SK-N-SH treated with all-trans-retinoic acid at 6 μM for 48 hours (cell line): ENCODE measurements around the gene GPC6.

Experiments
- ATAC-seq: fragments of 200-7000 bp; cut with Tn5 transposase; 3 replicates; pipeline ENCODE4 v1.9.1; 2020; ENCODE audit warnings: mild to moderate bottlenecking, moderate library complexity
- ARNTL ChIP-seq: fragments of 450-650 bp; formaldehyde crosslinking; IDR thresholded peaks from 2 replicates; pipeline ENCODE4 v1.5.0; 2020; ENCODE audit warnings: low read depth, mild to moderate bottlenecking, moderate library complexity, borderline replicate concordance
- BACH2 ChIP-seq: fragments of 250-450 bp; sonication (Bioruptor Pico); IDR thresholded peaks from 2 replicates; pipeline ENCODE4 v1.9.0; 2021; ENCODE audit warnings: mild to moderate bottlenecking, borderline replicate concordance
- CSDC2 ChIP-seq: fragments of 250-450 bp; sonication (Bioruptor Pico); IDR thresholded peaks from 2 replicates; pipeline ENCODE4 v1.5.0; 2020; ENCODE audit warnings: mild to moderate bottlenecking, moderate library complexity
- ESRRG ChIP-seq: fragments of 250-450 bp; sonication (Bioruptor Pico); IDR thresholded peaks from 2 replicates; pipeline ENCODE4 v1.6.1; 2021; ENCODE audit warnings: mild to moderate bottlenecking
- GLIS3 ChIP-seq: fragments of 250-450 bp; sonication (Bioruptor Pico); IDR thresholded peaks from 2 replicates; pipeline ENCODE4 v1.5.0; 2020; ENCODE audit warnings: mild to moderate bottlenecking, moderate library complexity
- ISL1 ChIP-seq: fragments of 250-450 bp; sonication (Bioruptor Pico); IDR thresholded peaks from 2 replicates; pipeline ENCODE4 v2.1.2; 2022; ENCODE audit warnings: mild to moderate bottlenecking, moderate library complexity
- OSR1 ChIP-seq: fragments of 250-450 bp; sonication (Bioruptor Pico); IDR thresholded peaks from 2 replicates; pipeline ENCODE4 v1.8.0; 2022; ENCODE audit warnings: moderate library complexity, mild to moderate bottlenecking, inconsistent platforms
- PPARA ChIP-seq: fragments of 250-450 bp; sonication (Bioruptor Pico); IDR thresholded peaks from 2 replicates; pipeline ENCODE4 v1.5.0; 2020; ENCODE audit warnings: mild to moderate bottlenecking, borderline replicate concordance
- RARB ChIP-seq: fragments of 250-450 bp; sonication (Bioruptor Pico); IDR thresholded peaks from 2 replicates; pipeline ENCODE4 v1.8.0; 2021; ENCODE audit warnings: mild to moderate bottlenecking, moderate library complexity
- SNAI2 ChIP-seq: fragments of 250-450 bp; sonication (Bioruptor Pico); IDR thresholded peaks from 2 replicates; pipeline ENCODE4 v1.5.0; 2020; ENCODE audit warnings: mild to moderate bottlenecking, moderate library complexity
- TCF4 ChIP-seq: fragments of 250-450 bp; sonication (Bioruptor Pico); IDR thresholded peaks from 2 replicates; pipeline ENCODE4 v1.8.0; 2021; ENCODE audit warnings: mild to moderate bottlenecking, moderate library complexity, borderline replicate concordance
- ZFP3 ChIP-seq: fragments of 250-450 bp; sonication (Bioruptor Pico); IDR thresholded peaks from 2 replicates; pipeline ENCODE4 v1.5.0; 2020; ENCODE audit warnings: mild to moderate bottlenecking, moderate library complexity
- ZFP30 ChIP-seq: fragments of 450-650 bp; formaldehyde crosslinking; IDR thresholded peaks from 2 replicates; pipeline ENCODE4 v1.5.0; 2022; ENCODE audit warnings: mild to moderate bottlenecking, moderate library complexity
- ZNF565 ChIP-seq: fragments of 450-650 bp; formaldehyde crosslinking; conservative IDR thresholded peaks from 2 replicates; pipeline ENCODE4 v1.5.0; 2020; ENCODE audit warnings: low read depth, mild to moderate bottlenecking, moderate library complexity
- ZNF70 ChIP-seq: fragments of 450-650 bp; formaldehyde crosslinking; IDR thresholded peaks from 2 replicates; pipeline ENCODE4 v1.5.0; 2020; ENCODE audit warnings: mild to moderate bottlenecking, moderate library complexity
- TF ChIP-seq, protein P1 (sequence below): fragments of 250-450 bp; sonication (Bioruptor Pico); IDR thresholded peaks from 2 replicates; pipeline ENCODE4 v1.8.0; 2020; ENCODE audit warnings: mild to moderate bottlenecking, moderate library complexity, borderline replicate concordance
- TF ChIP-seq, protein P2 (sequence below): fragments of 250-450 bp; sonication (Bioruptor Pico); IDR thresholded peaks from 2 replicates; pipeline ENCODE4 v1.5.1; 2020; ENCODE audit warnings: low read depth, mild to moderate bottlenecking, moderate library complexity
- TF ChIP-seq, protein P3 (sequence below): fragments of 250-450 bp; sonication (Bioruptor Pico); IDR thresholded peaks from 2 replicates; pipeline ENCODE4 v1.5.0; 2020; ENCODE audit warnings: mild to moderate bottlenecking, moderate library complexity
- TF ChIP-seq, protein P4 (sequence below): fragments of 250-450 bp; sonication (Bioruptor Pico); IDR thresholded peaks from 2 replicates; pipeline ENCODE4 v1.8.0; 2021; ENCODE audit warnings: low read depth, mild to moderate bottlenecking, moderate library complexity, borderline replicate concordance

The GPC6 gene

DNA sequence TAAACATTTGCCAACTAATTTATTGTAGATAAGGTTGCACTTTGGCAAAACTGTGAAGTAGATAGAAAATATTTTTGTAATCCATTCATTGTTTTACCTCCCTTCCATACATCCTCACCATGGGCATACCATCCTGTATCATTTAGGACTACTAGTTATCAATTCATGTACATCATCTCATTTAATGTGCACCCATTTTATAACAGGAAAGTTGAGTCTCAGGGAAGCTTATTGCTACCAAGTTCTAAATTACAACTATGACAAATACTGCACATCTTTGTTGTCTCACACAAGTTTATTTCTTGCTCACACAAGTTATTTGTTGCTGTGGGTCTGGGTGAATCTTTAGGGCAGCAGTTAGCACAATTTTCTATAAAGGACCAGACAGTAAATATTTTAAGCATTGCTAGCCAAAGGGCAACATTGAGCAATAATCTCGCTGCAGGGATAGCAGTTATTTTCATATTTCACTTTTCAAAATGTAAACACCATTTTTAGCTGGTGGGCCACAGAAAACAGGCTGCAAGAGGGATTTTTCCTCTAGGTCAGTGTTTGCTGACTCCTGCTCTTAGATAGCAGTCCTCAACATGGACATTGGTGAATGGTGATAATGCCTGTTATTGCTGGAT, 276.5 kb downstream of the GPC6 start:
- TF ChIP-seq, protein P1, sequence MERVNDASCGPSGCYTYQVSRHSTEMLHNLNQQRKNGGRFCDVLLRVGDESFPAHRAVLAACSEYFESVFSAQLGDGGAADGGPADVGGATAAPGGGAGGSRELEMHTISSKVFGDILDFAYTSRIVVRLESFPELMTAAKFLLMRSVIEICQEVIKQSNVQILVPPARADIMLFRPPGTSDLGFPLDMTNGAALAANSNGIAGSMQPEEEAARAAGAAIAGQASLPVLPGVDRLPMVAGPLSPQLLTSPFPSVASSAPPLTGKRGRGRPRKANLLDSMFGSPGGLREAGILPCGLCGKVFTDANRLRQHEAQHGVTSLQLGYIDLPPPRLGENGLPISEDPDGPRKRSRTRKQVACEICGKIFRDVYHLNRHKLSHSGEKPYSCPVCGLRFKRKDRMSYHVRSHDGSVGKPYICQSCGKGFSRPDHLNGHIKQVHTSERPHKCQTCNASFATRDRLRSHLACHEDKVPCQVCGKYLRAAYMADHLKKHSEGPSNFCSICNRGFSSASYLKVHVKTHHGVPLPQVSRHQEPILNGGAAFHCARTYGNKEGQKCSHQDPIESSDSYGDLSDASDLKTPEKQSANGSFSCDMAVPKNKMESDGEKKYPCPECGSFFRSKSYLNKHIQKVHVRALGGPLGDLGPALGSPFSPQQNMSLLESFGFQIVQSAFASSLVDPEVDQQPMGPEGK: no peak
- TF ChIP-seq ZNF565 (CRISPR knock-in tag): no peak
- no peak for TF ChIP-seq GLIS3
- TF ChIP-seq, protein P2, sequence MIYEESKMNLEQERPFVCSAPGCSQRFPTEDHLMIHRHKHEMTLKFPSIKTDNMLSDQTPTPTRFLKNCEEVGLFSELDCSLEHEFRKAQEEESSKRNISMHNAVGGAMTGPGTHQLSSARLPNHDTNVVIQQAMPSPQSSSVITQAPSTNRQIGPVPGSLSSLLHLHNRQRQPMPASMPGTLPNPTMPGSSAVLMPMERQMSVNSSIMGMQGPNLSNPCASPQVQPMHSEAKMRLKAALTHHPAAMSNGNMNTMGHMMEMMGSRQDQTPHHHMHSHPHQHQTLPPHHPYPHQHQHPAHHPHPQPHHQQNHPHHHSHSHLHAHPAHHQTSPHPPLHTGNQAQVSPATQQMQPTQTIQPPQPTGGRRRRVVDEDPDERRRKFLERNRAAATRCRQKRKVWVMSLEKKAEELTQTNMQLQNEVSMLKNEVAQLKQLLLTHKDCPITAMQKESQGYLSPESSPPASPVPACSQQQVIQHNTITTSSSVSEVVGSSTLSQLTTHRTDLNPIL (CRISPR knock-in tag): no peak
- TF ChIP-seq, protein P3, sequence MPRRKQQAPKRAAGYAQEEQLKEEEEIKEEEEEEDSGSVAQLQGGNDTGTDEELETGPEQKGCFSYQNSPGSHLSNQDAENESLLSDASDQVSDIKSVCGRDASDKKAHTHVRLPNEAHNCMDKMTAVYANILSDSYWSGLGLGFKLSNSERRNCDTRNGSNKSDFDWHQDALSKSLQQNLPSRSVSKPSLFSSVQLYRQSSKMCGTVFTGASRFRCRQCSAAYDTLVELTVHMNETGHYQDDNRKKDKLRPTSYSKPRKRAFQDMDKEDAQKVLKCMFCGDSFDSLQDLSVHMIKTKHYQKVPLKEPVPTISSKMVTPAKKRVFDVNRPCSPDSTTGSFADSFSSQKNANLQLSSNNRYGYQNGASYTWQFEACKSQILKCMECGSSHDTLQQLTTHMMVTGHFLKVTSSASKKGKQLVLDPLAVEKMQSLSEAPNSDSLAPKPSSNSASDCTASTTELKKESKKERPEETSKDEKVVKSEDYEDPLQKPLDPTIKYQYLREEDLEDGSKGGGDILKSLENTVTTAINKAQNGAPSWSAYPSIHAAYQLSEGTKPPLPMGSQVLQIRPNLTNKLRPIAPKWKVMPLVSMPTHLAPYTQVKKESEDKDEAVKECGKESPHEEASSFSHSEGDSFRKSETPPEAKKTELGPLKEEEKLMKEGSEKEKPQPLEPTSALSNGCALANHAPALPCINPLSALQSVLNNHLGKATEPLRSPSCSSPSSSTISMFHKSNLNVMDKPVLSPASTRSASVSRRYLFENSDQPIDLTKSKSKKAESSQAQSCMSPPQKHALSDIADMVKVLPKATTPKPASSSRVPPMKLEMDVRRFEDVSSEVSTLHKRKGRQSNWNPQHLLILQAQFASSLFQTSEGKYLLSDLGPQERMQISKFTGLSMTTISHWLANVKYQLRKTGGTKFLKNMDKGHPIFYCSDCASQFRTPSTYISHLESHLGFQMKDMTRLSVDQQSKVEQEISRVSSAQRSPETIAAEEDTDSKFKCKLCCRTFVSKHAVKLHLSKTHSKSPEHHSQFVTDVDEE: no peak
- no peak for TF ChIP-seq ZFP3 (CRISPR knock-in tag)
- TF ChIP-seq ARNTL (CRISPR knock-in tag): no peak
- TF ChIP-seq OSR1 (CRISPR knock-in tag): no peak
- no peak for TF ChIP-seq RARB (CRISPR knock-in tag)
- TF ChIP-seq TCF4 (CRISPR knock-in tag): no peak
- no peak for TF ChIP-seq ISL1 (CRISPR knock-in tag)
- no peak for TF ChIP-seq ZNF70 (CRISPR knock-in tag)
- TF ChIP-seq PPARA: no peak
- TF ChIP-seq, all 23 proteins: peak for 0
- ATAC-seq: no peak

DNA sequence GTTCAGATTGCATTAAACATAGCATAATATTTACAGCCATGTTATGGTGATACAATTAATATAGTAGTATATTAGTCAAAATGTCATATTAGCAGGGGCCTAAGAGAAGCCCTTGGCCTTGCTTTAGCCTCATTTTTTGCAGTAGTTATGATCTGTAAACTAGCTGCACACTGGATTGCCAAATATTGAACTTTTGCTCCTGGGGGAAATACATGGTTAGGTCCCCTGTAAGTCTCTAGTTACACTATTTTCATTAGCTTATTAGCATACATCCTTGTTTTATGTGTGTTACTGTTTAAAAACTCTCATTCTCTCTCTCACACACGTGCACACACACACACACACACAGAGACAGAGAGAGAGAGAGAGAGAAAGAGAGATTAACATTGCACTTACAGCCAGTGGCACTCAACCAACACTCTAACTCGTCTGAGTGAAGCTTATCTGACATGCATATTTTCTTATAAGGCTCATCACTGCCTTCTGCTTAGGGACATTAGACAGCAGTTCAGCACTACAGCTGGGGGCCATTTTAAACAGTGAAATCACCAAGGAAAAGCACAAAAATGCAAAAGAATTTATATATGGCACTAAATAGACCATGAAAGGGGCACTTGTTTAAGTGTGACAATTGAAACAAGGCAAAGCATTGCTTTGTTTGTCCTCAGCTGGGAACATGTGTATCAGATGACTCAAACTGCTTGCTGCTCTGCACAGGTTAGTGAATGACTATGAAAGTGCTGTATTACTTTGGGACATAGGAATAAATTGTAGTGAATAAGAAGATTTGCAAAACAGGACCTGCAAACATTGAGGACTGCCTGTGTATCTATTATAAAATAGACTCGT, 278.7 kb downstream of the GPC6 start:
- peak; percentile 48 for ATAC-seq
- TF ChIP-seq ZFP30 (CRISPR knock-in tag): no peak
- TF ChIP-seq, protein P4, sequence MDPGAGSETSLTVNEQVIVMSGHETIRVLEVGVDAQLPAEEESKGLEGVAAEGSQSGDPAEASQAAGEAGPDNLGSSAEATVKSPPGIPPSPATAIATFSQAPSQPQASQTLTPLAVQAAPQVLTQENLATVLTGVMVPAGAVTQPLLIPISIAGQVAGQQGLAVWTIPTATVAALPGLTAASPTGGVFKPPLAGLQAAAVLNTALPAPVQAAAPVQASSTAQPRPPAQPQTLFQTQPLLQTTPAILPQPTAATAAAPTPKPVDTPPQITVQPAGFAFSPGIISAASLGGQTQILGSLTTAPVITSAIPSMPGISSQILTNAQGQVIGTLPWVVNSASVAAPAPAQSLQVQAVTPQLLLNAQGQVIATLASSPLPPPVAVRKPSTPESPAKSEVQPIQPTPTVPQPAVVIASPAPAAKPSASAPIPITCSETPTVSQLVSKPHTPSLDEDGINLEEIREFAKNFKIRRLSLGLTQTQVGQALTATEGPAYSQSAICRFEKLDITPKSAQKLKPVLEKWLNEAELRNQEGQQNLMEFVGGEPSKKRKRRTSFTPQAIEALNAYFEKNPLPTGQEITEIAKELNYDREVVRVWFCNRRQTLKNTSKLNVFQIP (CRISPR knock-in tag): no peak
- no peak for TF ChIP-seq ZFP3 (CRISPR knock-in tag)
- TF ChIP-seq PPARA: no peak
- no peak for TF ChIP-seq OSR1 (CRISPR knock-in tag)
- no peak for TF ChIP-seq ZNF565 (CRISPR knock-in tag)
- TF ChIP-seq, protein P1: no peak
- TF ChIP-seq SNAI2 (CRISPR knock-in tag): no peak
- TF ChIP-seq ISL1 (CRISPR knock-in tag): no peak
- TF ChIP-seq TCF4 (CRISPR knock-in tag): no peak
- TF ChIP-seq ARNTL (CRISPR knock-in tag): no peak

DNA sequence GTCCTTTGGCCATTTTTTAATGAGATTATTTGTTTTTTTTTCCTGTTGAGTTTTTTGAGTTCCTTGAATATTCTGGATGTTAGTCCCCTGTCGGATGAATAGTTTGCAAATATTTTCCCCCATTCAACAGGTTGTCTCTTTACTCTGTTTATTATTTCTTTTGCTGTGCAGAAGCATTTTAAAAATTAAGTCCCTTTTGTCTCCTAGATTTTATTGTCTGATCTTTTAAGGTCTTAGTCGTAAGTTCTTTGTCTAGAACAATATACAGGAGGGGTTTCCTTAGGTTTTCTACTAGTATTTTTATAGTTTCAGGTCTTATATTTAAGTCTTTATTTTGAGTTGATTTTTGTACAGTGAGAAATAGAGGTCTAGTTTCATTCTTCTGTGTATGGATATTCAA, 284.4 kb downstream of the GPC6 start:
- ATAC-seq: no peak
- TF ChIP-seq SNAI2 (CRISPR knock-in tag) (no peak), OSR1 (CRISPR knock-in tag) (no peak), RARB (CRISPR knock-in tag) (no peak), CSDC2 (CRISPR knock-in tag) (no peak), ISL1 (CRISPR knock-in tag) (no peak), ESRRG (CRISPR knock-in tag) (no peak), BACH2 (CRISPR knock-in tag) (no peak), TCF4 (CRISPR knock-in tag) (no peak), ZNF70 (CRISPR knock-in tag) (no peak), ZNF565 (CRISPR knock-in tag) (no peak)
- TF ChIP-seq, protein P1: no peak
- TF ChIP-seq, protein P4 (CRISPR knock-in tag): no peak
